HG02981 (cell line): ENCODE results near the gene PRODH.
"Not testable (repeated sequence)": the region's sequence is repeated elsewhere in the genome, so short reads cannot be mapped to it uniquely, and the experiment has no call there.

Source experiments
- ATAC-seq: cut with Tn5 transposase; IDR thresholded peaks from one replicate; pipeline ENCODE4 v1.9.1; 2021; ENCODE audit warnings: mild to moderate bottlenecking, moderate library complexity; ENCODE audit not compliant: unreplicated experiment

PRODH gene

DNA sequence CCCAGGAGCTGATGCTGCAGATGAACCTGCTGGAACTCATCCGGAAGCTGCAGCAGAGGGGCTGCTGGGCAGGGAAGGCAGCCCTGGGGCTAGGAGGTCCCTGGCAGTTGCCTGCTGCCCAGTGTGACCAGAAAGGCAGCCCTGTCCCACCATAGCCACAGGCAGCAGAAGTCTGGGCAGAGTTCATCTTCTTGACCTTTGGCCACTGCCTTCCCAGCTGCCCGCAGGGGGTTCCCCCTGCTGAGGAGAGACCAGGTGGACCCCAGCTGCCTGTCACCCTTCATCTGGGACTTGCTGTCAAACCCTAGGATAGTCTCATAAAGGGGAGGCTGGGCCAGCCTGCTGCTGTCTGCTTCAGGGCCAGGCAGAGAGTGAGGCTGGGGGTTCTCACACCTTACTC, 24.6 kb downstream of the PRODH start:
- not testable (repeated sequence) for ATAC-seq

DNA sequence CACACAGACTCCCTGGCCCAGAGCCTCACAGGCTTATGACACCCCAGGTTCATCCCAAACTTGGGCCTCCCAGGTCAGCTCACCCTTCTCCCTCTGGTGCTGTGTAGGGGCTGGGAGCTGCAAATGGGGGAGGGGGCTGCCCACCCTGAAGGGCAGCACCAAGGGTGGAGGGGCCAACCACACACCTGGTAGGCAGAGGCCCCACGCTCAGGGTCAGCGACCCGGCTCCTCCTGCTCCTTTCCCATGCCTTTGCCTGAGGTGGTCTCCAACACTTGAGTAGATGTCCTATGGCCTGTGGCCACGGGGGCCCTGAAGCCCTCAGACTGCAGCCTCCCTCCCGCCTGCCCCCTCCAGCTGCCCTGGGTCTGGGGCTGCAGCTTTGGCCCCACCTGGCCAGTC, 26.5 kb downstream of the PRODH start:
- ATAC-seq: no peak

DNA sequence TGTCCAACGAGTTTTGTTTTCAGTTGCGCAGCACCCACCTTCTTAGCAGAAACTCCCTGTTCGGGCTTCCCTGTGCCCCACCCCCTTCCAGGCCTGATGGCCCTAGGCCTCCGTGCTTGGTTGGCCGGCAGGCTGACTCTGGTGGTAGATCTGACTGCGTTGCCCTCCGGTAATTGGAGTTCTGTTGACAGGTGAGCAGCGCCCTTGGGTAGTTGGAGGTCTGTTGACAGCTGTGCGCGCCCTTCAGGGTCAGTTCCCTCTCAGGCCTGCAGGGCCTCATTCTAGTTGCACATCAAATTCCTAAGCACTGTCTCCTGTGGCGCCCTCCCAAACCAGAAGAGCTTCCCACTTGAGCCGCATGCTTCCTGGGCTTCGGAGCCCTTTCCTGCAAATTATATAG, 29.2 kb downstream of the PRODH start:
- ATAC-seq: no peak

DNA sequence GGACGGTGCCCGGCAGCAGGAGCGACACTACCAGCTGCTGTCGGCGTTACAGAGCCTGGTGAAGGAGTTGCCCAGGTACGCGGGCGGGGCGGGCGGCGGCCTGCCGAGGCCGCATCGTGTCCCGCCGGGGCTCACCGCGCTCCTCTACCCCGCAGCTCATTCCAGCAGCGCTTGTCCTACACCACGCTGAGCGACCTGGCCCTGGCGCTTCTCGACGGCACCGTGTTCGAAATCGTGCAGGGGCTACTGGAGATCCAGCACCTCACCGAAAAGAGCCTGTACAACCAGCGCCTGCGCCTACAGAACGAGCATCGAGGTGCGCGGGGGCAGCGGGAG, 29.7 kb downstream of the PRODH start:
- not testable (repeated sequence) for ATAC-seq

DNA sequence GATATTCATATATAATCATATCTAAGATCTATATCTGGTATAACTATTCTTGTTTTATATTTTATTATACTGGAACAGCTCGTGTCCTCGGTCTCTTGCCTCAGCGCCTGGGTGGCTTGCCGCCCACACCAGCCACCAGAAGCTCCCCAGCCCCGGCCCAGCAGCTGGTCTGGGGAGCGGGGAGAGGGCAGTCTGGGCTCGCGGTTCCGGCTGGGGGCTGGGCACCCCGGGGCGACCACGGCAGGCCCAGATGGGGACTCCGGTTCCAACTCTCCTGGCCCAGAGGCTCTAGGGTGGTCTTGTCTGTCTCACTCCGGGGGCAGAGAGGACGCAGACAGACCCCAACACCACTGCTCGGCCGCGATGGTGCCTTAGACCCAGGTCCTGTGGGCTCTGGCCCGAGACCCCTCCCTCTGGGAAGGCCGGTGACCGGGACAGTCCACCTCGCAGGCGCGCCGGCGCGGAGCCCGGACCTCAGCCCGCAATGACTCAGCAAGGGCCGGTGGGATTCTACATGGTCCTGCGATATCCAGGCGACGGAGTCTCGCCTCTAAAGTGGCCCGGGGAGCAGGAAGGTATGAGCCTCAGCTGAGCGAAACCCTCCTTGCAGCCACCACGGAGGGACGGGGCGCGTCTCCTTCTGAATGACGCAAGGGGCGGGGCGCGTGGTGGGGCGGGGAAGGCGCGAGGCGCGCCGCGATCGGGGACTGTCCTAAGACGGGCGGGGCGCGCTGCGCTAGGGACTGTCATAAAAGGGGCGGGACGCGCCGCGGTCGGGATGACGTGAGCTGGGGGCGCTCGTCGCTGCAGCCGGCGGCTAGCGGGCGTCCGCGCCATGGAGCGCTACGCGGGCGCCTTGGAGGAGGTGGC, 30.3 kb downstream of the PRODH start, which contains the start of gene DGCR6:
TSS of gene DGCR6 (plus strand) at position 781 of the 870 bp plus-strand sequence. CDS start at position 836, 55 bp downstream.
- peak; percentile 91 for ATAC-seq

DNA sequence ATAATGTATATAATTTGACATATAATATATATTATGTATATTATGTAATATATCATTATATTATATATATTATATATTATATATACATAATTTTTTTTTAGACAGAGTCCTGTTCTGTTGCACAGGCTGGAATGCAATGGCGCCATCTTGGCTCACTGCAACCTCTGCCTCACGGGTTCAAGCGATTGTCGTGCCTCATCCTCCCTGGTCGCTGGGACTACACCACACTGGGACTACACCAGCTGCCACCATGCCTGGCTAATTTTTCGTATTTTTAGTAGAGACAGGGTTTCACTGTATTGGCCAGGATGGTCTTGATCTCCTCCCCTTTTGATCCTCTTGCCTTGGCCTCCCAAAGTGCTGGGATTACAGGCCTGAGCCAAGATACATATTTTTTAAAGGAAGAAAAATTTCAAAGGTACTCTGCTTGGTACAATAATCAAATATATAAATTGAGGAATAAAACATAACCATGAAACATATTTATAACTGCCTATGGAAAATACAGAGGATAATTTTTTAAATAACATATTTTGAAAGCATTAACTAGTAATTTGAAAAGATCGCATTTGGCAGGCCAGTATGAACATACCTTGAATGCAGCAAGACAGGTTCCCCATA, 39.9 kb downstream of the PRODH start:
- not testable (repeated sequence) for ATAC-seq

DNA sequence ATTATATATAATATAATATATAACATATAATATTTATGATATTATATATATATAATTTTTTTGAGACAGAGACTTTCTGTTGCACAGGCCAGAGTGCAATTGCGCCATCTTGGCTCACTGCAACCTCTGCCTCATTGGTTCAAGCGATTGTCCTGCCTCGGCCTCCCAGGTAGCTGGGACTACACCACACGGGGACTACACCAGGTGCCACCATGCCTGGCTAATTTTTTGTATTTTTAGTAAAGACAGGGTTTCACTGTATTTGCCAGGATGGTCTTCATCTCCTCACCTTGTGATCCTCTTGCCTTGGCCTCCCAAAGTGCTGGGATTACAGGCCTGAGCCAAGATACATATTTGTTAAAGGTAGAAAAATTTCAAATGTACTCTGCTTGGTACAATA, 42.3 kb downstream of the PRODH start:
- not testable (repeated sequence) for ATAC-seq

DNA sequence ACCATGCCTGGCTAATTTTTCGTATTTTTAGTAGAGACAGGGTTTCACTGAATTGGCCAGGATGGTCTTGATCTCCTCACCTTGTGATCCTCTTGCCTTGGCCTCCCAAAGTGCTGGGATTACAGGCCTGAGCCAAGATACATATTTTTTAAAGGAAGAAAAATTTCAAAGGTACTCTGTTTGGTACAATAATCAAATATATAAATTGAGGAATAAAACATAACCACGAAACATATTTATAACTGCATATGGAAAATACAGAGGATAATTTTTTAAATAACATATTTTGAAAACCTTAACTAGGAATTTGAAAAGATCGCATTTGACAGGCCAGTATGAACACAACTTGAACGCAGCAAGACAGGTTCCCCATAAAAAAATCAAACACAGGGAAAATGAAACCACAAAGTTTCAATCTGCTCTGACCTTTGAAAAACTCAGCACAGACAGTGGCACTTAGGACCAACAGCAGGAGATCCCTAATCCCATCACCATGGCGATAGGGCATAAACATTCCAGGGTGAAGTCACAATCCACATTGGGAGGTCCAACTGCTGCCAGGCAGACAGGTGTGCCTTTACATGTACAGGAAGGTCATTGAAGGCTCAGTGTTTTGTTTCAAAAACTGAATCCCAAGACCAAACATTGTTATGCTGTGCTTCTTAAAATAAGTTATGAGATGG, 45.4 kb downstream of the PRODH start:
- not testable (repeated sequence) for ATAC-seq

DNA sequence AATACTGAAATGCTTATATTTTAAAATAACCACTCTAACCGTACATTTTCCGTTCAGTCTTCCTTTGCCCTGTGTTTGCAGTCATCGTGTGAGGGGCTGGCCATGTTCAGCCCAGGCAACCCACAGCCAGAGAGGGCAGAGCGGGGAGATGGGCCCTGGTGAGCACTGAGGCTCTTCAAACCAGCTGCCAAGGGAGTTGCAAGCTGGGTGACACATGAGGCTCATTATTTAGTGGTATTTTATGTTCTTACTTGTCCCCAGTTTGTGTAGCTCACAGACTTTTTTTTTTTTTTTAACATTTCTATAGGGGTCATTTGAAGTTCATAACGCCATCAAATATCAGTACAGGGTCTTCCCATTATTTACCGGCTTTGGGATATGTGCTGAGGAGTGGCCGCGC, 48.0 kb downstream of the PRODH start:
- ATAC-seq: no peak

DNA sequence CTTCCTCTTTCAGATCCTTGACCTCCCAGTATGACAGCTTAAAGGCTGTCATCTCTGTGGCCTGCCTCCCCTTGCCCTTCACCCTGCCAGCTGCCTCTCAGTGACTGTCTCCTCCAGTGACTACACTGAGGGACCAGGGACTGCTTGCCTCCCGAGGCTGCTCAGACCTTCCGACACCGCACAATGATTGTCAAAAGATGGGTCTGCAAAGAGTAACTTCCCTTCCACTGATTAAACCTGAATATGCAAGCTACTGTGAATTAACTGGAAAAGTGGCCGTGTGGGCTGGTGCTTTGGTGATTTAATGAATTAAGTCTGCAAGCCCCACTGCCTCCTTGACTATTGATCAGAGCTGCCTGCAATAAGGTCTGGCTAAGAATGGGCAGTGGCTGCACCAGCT, 51.6 kb downstream of the PRODH start:
- ATAC-seq: not testable (repeated sequence)

DNA sequence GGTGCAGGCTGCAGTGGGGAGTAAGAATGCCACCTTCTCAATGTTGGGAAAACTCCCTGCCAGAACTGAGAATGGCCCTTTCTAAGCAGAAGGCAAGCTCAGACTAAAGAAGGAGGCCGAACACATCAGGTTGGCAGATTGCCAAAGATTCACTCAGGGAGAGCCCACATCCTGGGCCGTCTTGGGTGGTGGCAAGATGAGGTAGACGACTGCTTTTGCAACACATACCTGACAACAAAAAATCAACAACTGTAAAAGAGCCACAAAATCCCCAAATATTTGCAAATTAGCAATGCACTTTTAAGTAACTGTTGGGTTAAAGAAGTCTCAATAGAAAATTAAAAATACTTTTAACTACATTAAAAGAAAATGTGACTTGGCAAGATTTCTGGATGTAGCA, 54.8 kb downstream of the PRODH start:
- not testable (repeated sequence) for ATAC-seq
